GM18870 (cell line): ENCODE measurements around the gene PRKCA.
"Not testable (repeated sequence)": the region's sequence is repeated elsewhere in the genome, so short reads cannot be mapped to it uniquely, and the experiment has no call there.

Experiments used
- ATAC-seq: cut with Tn5 transposase; IDR thresholded peaks from one replicate; pipeline ENCODE4 v1.9.1; 2021; ENCODE audit warnings: moderate library complexity; ENCODE audit not compliant: unreplicated experiment

Gene PRKCA

DNA sequence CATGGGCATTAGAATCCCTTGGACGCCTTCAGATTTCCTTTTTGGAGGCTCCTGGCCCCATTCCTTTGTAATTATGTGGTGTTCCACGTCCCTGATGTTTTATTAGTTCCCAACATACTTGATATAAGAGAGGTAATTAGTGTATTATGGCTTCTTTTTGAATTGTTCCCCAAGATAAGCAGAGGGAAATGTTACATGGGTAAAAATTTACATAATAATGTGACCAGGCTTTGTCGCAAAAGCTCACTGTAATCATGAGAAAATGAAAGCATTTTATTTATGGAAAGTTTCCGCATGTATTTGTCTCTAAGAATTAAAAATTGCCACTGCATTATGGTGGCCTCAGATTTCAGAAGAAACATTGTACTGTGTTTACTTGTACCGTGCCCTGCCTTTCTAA is 177.8 kb downstream of the PRKCA start:
- no peak for ATAC-seq

DNA sequence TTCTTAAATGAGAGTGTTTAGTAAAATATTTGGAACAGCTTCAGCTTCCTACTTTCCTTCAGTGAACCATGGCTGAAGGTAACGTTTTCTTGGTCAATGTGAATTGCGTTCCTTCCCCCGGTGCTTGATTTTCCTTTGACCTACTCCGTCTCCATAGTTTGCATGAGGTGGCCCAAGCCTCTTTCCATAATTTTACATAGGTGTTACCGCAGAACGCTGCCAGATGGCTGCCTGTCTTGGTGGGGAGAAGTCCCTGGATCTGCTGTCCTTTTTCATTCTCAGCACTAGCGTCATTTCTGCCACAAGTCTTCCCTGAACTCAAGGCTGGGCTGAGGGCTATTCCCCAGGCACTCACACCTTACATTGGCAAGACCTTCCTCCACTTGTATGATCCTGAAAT is 178.4 kb downstream of the PRKCA start:
- ATAC-seq: no peak

DNA sequence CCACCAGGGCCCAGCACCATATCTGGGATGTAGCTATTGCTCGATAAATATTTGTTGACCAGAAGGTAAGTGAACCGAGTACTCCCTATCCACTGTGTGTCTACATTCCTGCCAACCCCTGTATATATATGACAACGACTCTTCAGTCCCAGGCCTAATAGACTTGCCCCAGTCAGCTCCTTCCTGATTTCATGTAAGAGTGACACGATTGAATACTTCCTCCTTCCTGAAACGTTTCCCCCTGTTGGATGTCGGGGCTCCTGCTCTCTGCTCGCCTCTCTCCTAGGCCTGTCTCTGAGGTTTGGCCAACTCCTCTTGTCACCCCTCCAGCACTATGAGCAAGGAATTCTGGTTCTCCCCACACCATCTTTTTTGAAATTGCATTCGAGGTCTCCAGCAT is 178.9 kb downstream of the PRKCA start:
- no peak for ATAC-seq

GRCh38 chr17:66483906-66484305 is 181.5 kb downstream of the PRKCA start:
- no peak for ATAC-seq

- ATAC-seq: no peak
Observed at GRCh38 chr17:66485309-66485947, 183.0 kb downstream of the PRKCA start.

DNA sequence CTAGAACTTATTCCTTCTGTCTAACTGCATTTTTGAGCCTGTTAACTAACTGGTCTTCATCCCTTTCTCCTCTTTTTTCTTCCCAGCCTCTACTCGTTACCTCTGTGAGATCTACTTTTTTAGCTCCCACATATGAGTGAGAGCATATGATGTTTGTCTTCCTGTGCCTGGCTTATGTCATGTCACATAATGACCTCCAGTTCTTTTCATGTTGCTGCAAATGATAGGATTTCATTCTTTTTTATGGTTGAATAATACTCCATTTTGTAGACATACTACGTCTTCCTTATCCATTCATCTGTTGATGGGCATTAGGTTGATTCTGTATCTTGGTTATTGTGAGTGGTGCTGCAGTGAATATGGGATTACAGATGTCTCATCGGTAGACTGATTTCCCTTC is 184.7 kb downstream of the PRKCA start:
- ATAC-seq: no peak

DNA sequence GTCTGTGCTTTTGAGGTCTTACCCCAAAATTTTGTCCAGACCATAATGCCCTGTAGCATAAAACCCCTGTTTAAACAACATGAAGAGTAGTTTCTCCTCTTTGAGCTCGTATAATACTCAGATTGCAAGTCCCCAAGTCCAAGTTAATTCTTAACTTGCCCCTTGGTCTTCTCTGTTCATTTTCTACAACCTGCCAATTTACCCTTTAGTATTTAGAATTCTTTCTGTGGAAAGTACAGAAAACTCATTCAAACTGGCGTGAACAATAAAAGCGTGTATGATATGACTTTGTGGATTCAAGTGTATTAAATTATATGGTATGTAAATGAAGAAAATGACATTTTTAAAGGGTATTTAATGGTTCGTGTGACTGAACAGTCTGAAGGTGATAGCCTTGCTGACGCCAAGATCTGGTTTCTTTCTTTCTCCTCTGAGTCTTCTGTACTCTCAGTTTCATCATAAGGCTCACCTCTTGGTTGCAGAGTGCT is 185.6 kb downstream of the PRKCA start:
- ATAC-seq: no peak

GRCh38 chr17:66488864-66489263 is 186.5 kb downstream of the PRKCA start:
- ATAC-seq: no peak

- ATAC-seq: not testable (repeated sequence)
Observed at GRCh38 chr17:66489576-66489975, 187.2 kb downstream of the PRKCA start.

DNA sequence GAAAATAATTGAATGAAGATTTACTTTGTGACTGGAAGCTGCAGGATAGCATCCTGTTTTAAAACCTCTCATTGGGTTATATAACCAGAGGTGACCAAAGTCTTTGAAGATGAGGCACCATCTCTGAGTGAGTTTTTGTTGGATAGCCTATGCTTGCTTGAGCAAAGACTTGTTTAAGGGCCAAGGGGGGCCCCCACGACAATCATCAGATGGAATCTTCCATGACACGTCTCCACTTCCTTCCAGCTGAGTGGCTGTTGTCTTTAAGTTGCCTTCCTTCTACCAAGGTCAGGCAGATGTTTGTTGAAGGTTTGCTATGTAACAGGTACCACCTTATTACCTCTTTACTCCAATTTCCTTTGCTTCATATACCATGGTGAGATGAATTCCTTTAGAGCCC is 188.8 kb downstream of the PRKCA start:
- ATAC-seq: no peak

- no peak for ATAC-seq
Observed at GRCh38 chr17:66491665-66492064, 189.3 kb downstream of the PRKCA start.

DNA sequence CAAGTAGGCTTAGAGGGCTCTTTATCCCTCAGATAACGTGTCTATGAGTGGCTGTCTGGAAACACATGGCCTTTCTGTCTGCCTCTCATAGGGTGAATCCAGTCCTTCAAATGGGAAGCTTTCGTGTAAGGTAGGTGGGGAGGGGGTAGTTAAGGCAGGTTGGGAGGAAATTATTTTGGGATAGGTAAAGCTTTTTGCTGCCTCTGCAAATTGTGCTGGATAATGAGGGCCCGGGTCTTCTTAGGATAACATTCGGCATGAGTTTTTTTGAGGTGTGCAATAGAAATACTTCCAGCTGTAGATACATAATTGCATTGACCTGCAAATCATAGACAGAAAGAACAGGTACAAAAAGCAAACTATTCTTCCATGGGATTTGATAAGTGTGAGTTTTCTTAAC is 189.7 kb downstream of the PRKCA start:
- ATAC-seq: no peak

DNA sequence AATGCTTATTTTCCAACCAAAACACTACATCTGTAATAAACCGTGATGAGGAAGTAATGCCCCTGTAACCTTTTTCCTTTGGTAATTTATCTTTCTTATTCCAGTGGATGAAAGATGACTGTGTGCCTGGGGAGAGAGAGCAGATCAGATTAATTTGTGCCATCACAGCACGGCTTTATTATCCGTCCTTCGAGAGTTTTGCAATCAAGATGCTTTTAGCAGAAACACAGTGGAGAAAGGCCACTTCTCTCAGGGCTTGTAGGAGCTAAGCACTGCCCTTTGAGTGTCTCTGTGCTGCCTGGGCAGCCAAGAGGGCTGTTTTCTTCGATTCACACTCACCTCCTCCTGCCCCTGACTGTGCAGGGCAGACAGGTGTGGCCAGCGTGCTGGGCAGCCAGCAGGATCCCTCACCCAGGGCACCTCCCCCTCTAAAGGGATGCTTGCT is 190.2 kb downstream of the PRKCA start:
- no peak for ATAC-seq

- no peak for ATAC-seq
Observed at GRCh38 chr17:66493283-66494019, 191.0 kb downstream of the PRKCA start.

- no peak for ATAC-seq
Observed at GRCh38 chr17:66494023-66494803, 191.8 kb downstream of the PRKCA start.

DNA sequence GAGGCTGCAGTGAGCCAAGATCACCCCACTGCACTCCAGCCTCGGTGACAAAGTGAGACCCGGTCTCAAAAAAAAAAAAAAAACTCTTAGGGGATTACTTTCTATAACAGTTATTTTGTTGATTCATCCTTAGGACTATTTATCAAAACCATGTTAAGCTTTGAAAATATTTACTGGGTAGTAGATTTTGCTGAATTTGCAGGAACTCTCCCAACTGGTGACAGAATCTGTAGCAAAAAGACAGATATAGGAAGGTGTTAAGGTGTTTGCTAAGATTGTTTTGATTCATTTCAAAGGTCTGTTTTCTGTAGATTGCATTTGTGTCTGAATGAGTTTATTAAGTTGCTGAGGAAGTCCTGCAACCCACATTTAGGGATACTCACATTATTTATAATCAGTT is 192.6 kb downstream of the PRKCA start:
- no peak for ATAC-seq

GRCh38 chr17:66496306-66496705 is 193.9 kb downstream of the PRKCA start:
- ATAC-seq: no peak

DNA sequence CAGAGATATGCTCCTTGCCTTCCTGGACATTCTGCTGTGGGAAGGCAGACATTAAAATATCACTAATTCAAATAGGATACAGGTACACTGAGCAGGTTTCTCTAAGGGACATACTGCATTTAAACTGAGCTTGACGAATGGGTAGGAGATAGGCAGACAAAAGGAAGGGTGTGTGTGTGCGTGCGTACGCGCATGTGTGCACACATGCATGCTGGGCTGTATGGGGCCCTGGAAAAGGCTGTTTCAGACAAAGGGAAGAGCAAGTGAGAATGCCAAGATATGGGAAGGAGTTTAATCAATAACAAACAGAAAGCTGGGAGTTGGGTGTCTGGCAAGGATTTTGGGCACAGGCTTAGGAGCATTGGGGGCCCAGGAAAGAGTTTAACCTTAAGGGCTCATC is 196.2 kb downstream of the PRKCA start:
- ATAC-seq: no peak

GRCh38 chr17:66506641-66507040 is 204.2 kb downstream of the PRKCA start:
- ATAC-seq: no peak

DNA sequence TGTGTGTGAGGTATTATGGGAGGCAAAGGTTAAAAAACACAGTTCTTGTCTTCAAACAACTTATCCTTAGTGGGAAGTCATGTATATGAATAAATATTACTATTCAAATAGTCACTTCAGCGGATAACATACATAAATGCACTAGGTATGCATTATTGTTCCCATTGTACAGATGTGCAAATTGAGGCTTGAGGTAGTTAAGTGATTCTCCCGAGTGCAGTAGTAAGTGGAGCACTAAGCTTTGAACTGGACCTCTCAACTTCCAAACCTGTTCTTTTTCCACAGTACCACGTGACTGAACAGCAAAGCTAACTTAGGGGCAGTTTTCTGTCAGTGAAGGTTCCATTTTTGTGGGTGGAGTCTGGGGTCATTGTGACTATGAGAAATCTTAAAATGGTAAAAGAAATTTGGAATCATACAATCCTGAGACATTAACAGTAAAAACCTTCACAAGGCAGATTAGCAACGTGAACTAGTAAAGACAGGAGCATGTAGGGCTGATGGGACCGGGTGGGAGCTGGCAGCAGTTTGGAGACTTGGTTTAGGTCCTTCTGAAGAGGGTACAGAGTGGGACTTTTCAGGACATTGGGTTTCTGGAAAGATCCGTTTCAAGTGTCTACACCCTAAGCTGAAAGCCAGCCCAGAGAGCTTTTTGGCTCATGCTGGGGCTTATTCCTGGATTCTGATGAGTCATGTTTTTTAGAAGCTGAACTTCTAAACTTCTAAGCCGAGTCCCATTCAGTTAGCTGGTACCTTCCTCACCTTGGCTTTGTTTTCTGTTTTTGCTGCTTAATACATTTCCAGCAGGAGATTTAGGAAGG is 204.9 kb downstream of the PRKCA start:
- ATAC-seq: no peak
